ENCODE data around the gene UTP20. TPM values are rescaled to one million over a fixed set of nuclear protein-coding genes. Genes with fewer than 3 reads are reported as not detected.

Gene UTP20
- total RNA-seq = 18.3 and 18.8 TPM in 2 replicates

DNA sequence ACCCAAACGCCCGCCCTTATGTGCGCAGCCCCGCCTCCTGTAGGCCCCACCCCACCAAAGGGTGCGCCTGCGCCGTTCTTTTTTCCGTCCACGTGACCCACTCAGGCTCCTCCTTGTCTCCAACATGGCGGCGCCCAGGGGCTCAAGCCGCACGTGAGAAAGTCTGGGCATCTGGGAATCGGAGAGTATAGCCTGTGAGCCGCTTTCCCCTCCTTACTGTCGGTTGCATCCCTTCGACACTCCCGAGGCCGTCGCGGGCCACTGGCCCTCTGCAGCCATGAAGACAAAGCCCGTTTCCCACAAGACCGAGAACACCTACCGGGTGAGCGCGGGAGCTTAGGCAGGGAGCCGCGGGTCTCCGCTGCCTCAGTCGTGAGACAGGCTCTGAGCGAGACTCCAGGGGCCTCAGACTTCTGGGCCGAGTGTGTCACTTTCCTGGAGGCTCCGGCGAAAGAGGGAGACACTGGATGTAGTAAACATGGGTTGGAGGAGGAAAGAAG is at the start of gene UTP20:
Gene UTP20, plus strand, starts transcription at position 100 of the 500 bp plus-strand sequence. Its CDS starts 178 bp downstream, at position 278.
- peak; percentile 85 for DNase-seq (ENCODE audit: insufficient read length, low spot score, missing footprints)
- peaks cover 20% of the 10 kb centered on the region for H3K79me2 ChIP-seq (ENCODE audit: insufficient read depth, low read length)
- H3K27me3 ChIP-seq (ENCODE audit: insufficient read depth, low read length) = no peaks in the 10 kb centered on the region
- H4K20me1 ChIP-seq (ENCODE audit: insufficient read depth, low read length) = no peaks in the 10 kb centered on the region
- peaks cover 5% of the 10 kb centered on the region for H3K36me3 ChIP-seq (ENCODE audit: insufficient read depth, low read length)
- no peak for TF ChIP-seq CTCF (IDR thresholded peaks at IDR 0.05; ENCODE audit: extremely low read depth, low read depth, low read length)
- peak within 1 kb of the TSS; percentile 69 for H3K27ac ChIP-seq (ENCODE audit: low read depth, low read length)
- H3K4me3 ChIP-seq (ENCODE audit: insufficient read depth, low read length) = peak within 1 kb of the TSS; percentile 93
- no peaks in the 10 kb centered on the region for H3K9me3 ChIP-seq (ENCODE audit: low read depth, low read length)
- peaks cover 8% of the 10 kb centered on the region for H3K4me1 ChIP-seq (ENCODE audit: insufficient read depth, low read length)
- H3K4me2 ChIP-seq (ENCODE audit: insufficient read depth, low read length) = peak within 1 kb of the TSS; percentile 99
- H2AFZ ChIP-seq (ENCODE audit: low read length) = peak within 1 kb of the TSS; percentile 100

GRCh38 chr12:101230547-101230946 is 49.4 kb upstream of the UTP20 start:
- no peak overlapping the region for H3K4me3 ChIP-seq (ENCODE audit: insufficient read depth, low read length)
- DNase-seq (ENCODE audit: insufficient read length, low spot score, missing footprints) = peak; percentile 80
- H4K20me1 ChIP-seq (ENCODE audit: insufficient read depth, low read length) = no peaks in the 10 kb centered on the region
- H3K27me3 ChIP-seq (ENCODE audit: insufficient read depth, low read length) = no peaks in the 10 kb centered on the region
- H2AFZ ChIP-seq (ENCODE audit: low read length) = peak overlapping the region; percentile 39
- H3K9me3 ChIP-seq (ENCODE audit: low read depth, low read length) = no peaks in the 10 kb centered on the region
- H3K79me2 ChIP-seq (ENCODE audit: insufficient read depth, low read length) = no peaks in the 10 kb centered on the region
- H3K36me3 ChIP-seq (ENCODE audit: insufficient read depth, low read length) = no peaks in the 10 kb centered on the region
- no peak for TF ChIP-seq CTCF (IDR thresholded peaks at IDR 0.05; ENCODE audit: extremely low read depth, low read depth, low read length)
- peaks cover 5% of the 10 kb centered on the region for H3K4me1 ChIP-seq (ENCODE audit: insufficient read depth, low read length)
- H3K4me2 ChIP-seq (ENCODE audit: insufficient read depth, low read length) = peak overlapping the region; percentile 8
- H3K27ac ChIP-seq (ENCODE audit: low read depth, low read length) = peak overlapping the region; percentile 62

- Histone ChIP-seq H3K36me3 (ENCODE audit: insufficient read depth, low read length) (no peaks in the 10 kb centered on the region), H2AFZ (ENCODE audit: low read length) (no peak overlapping the region), H4K20me1 (ENCODE audit: insufficient read depth, low read length) (no peaks in the 10 kb centered on the region), H3K4me3 (ENCODE audit: insufficient read depth, low read length) (no peak overlapping the region), H3K27ac (ENCODE audit: low read depth, low read length) (no peak overlapping the region), H3K27me3 (ENCODE audit: insufficient read depth, low read length) (no peaks in the 10 kb centered on the region), H3K4me1 (ENCODE audit: insufficient read depth, low read length) (peaks cover 5% of the 10 kb centered on the region), H3K9me3 (ENCODE audit: low read depth, low read length) (no peaks in the 10 kb centered on the region), H3K4me2 (ENCODE audit: insufficient read depth, low read length) (no peak overlapping the region), H3K79me2 (ENCODE audit: insufficient read depth, low read length) (no peaks in the 10 kb centered on the region)
- no peak for TF ChIP-seq CTCF (IDR thresholded peaks at IDR 0.05; ENCODE audit: extremely low read depth, low read depth, low read length)
- DNase-seq (ENCODE audit: insufficient read length, low spot score, missing footprints) = no peak
These were observed 48.3 kb upstream of the UTP20 start for GRCh38 chr12:101231636-101232035.

DNA sequence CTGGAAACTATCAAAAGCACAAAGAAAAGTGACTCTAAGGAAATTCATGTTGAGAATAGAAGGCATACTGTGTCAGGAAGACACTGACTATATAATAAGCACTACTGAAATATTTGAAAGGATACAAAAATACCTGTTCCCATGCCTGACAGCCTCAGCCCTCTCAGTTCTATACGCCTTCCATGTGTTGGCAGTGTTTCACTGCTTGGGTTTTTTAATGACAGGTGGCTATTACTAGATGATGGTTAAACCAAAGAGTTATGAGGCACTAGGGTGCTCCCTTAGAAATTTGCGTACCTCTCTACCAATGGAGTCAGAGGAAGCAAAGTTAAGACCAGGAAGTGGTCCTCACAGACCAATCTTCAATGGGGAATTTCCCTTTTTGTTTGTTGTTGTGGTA is 44.2 kb upstream of the UTP20 start:
- no peak overlapping the region for H3K4me2 ChIP-seq (ENCODE audit: insufficient read depth, low read length)
- H3K36me3 ChIP-seq (ENCODE audit: insufficient read depth, low read length) = no peaks in the 10 kb centered on the region
- no peaks in the 10 kb centered on the region for H4K20me1 ChIP-seq (ENCODE audit: insufficient read depth, low read length)
- H3K27ac ChIP-seq (ENCODE audit: low read depth, low read length) = no peak overlapping the region
- no peak for DNase-seq (ENCODE audit: insufficient read length, low spot score, missing footprints)
- H3K9me3 ChIP-seq (ENCODE audit: low read depth, low read length) = no peaks in the 10 kb centered on the region
- no peaks in the 10 kb centered on the region for H3K4me1 ChIP-seq (ENCODE audit: insufficient read depth, low read length)
- no peak for TF ChIP-seq CTCF (IDR thresholded peaks at IDR 0.05; ENCODE audit: extremely low read depth, low read depth, low read length)
- no peaks in the 10 kb centered on the region for H3K79me2 ChIP-seq (ENCODE audit: insufficient read depth, low read length)
- no peaks in the 10 kb centered on the region for H3K27me3 ChIP-seq (ENCODE audit: insufficient read depth, low read length)
- H3K4me3 ChIP-seq (ENCODE audit: insufficient read depth, low read length) = no peak overlapping the region
- no peak overlapping the region for H2AFZ ChIP-seq (ENCODE audit: low read length)
